ENCODE results near the gene RAD51. TPM values are rescaled to one million over a fixed set of nuclear protein-coding genes. Genes with fewer than 3 reads are reported as not detected.

RAD51 gene
- total RNA-seq, 1 experiment from 2014 or later, result 14.5 TPM

GRCh38 chr15:40685376-40685775, 9.6 kb upstream of the RAD51 start:
- H3K27ac Mint-ChIP-seq (ENCODE audit: unreplicated experiment), result no peak overlapping the region
- H3K9me3 Mint-ChIP-seq (ENCODE audit: low read depth, unreplicated experiment), result no peaks in the 10 kb centered on the region
- BruUV-seq (replicated peaks), result no TSS peak
- no peaks in the 10 kb centered on the region for H3K4me1 Mint-ChIP-seq (ENCODE audit: low read depth, unreplicated experiment)
- DNase-seq, result no peak
- no peak for TF ChIP-seq CTCF (IDR thresholded peaks at IDR 0.05; ENCODE audit: unreplicated experiment)
- no peaks in the 10 kb centered on the region for H3K27me3 Mint-ChIP-seq (ENCODE audit: unreplicated experiment)
- CTCF ChIA-PET, result no interaction called here
- H3K36me3 Mint-ChIP-seq (ENCODE audit: insufficient read depth, unreplicated experiment), result no peaks in the 10 kb centered on the region
- no peak overlapping the region for H3K4me3 Mint-ChIP-seq (ENCODE audit: low read depth, unreplicated experiment)
- intact Hi-C loops (cut with micrococcal nuclease; ENCODE audit: unreplicated experiment), result no loop called here

GRCh38 chr15:40688932-40689799, 5.8 kb upstream of the RAD51 start:
- Mint-ChIP-seq H3K9me3 (ENCODE audit: low read depth, unreplicated experiment) (no peaks in the 10 kb centered on the region), H3K4me1 (ENCODE audit: low read depth, unreplicated experiment) (peaks cover 4% of the 10 kb centered on the region), H3K27ac (ENCODE audit: unreplicated experiment) (no peak overlapping the region), H3K4me3 (ENCODE audit: low read depth, unreplicated experiment) (no peak overlapping the region), H3K27me3 (ENCODE audit: unreplicated experiment) (no peaks in the 10 kb centered on the region), H3K36me3 (ENCODE audit: insufficient read depth, unreplicated experiment) (peaks cover 2% of the 10 kb centered on the region)
- BruUV-seq (replicated peaks), result no TSS peak
- no peak for TF ChIP-seq CTCF (IDR thresholded peaks at IDR 0.05; ENCODE audit: unreplicated experiment)
- DNase-seq, result no peak
- intact Hi-C loops (cut with micrococcal nuclease; ENCODE audit: unreplicated experiment), result no loop called here
- CTCF ChIA-PET, result no interaction called here

- intact Hi-C loops (cut with micrococcal nuclease; ENCODE audit: unreplicated experiment), result no loop called here
- DNase-seq, result no peak
- Mint-ChIP-seq H3K9me3 (ENCODE audit: low read depth, unreplicated experiment) (no peaks in the 10 kb centered on the region), H3K4me1 (ENCODE audit: low read depth, unreplicated experiment) (peaks cover 6% of the 10 kb centered on the region), H3K27ac (ENCODE audit: unreplicated experiment) (no peak overlapping the region), H3K4me3 (ENCODE audit: low read depth, unreplicated experiment) (no peak overlapping the region), H3K36me3 (ENCODE audit: insufficient read depth, unreplicated experiment) (peaks cover 17% of the 10 kb centered on the region), H3K27me3 (ENCODE audit: unreplicated experiment) (no peaks in the 10 kb centered on the region)
- no peak for TF ChIP-seq CTCF (IDR thresholded peaks at IDR 0.05; ENCODE audit: unreplicated experiment)
- CTCF ChIA-PET, result no interaction called here
- no TSS peak for BruUV-seq (replicated peaks)
These were observed 3.2 kb upstream of the RAD51 start for GRCh38 chr15:40691737-40692136.

- no peak for TF ChIP-seq CTCF (IDR thresholded peaks at IDR 0.05; ENCODE audit: unreplicated experiment)
- peaks cover 23% of the 10 kb centered on the region for H3K36me3 Mint-ChIP-seq (ENCODE audit: insufficient read depth, unreplicated experiment)
- H3K4me1 Mint-ChIP-seq (ENCODE audit: low read depth, unreplicated experiment), result peaks cover 6% of the 10 kb centered on the region
- H3K4me3 Mint-ChIP-seq (ENCODE audit: low read depth, unreplicated experiment), result peak overlapping the region; percentile 86
- intact Hi-C loops (cut with micrococcal nuclease; ENCODE audit: unreplicated experiment), result no loop called here
- CTCF ChIA-PET, result interaction anchor here (1.1 to 1.4 kb wide), 3 partner anchors 153 to 198 kb away, joined by 3 to 4 read pairs (median 3); no protein-coding TSS in a partner anchor
- H3K27me3 Mint-ChIP-seq (ENCODE audit: unreplicated experiment), result no peaks in the 10 kb centered on the region
- DNase-seq, result no peak
- peak overlapping the region; percentile 12 for H3K27ac Mint-ChIP-seq (ENCODE audit: unreplicated experiment)
- H3K9me3 Mint-ChIP-seq (ENCODE audit: low read depth, unreplicated experiment), result no peaks in the 10 kb centered on the region
- BruUV-seq (replicated peaks), result TSS peak; percentile 69
These were observed 878 bp upstream of the RAD51 start for GRCh38 chr15:40693904-40694687.

All from Calu3 (cell line).